NCI-H2107 (cell line): ENCODE results near the gene FHOD3.

ENCODE experiments used
- DNase-seq: peaks from one replicate; lab custom pipeline; 2025; lab: John Stamatoyannopoulos, UW

The FHOD3 gene

GRCh38 chr18:36594621-36595020 lies 297.1 kb downstream of the FHOD3 start:
- DNase-seq, result no peak

DNA sequence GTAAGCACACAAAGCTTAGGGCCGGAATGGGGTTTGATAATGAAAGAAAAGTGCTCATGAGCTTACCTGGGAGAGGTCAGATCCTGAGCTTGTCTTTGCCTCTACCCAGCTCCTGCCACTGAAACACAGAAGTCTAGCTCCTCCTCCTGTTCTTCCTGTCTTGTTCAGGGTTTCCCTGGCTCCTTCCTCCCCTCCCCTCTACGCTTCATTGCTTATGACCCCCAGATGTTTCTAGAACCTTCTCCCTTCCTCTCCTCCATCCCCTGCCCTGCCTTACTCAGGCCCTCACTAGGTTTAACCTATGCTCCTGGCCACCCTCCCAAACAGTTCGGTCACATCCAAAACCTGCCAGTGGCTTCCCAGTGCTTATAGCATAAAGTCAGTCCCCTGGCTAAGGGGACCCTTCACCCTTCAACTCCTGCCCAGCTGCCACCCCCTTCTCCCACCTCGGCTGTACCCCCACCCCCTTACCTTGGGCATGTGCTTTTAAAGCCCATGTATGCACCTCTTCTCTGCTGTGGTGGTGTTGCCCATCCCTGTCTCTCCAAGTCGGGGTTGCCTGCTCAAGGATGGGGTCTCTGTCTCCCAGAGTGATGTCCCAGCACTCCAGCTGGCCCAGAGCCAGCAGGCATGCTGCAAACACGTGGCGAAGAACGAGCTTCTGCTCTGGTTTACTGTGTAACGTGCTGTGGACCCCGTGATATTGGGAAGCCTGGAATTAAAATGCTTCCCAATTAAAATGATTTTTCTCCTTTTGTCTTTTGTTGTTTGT lies 297.7 kb downstream of the FHOD3 start:
- DNase-seq, result no peak

GRCh38 chr18:36595818-36596215 lies 298.3 kb downstream of the FHOD3 start:
- no peak for DNase-seq

DNA sequence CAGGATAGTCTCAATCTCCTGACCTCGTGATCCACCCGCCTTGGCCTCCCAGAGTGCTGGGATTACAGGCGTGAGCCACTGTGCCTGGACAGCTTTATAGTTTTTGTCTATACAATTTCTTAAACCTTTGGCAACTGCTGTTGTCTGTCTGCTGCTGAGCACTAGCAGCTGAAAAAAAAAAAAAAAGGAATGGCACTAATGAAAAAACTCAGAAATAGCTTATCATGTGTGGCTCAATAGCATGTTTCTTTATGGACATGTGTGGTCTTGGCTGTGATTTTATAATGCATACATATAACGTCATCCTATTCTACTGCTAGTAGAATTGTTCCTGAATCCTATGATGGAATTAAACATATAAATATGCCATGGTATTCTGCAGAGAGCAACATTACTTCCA lies 300.1 kb downstream of the FHOD3 start:
- no peak for DNase-seq

DNA sequence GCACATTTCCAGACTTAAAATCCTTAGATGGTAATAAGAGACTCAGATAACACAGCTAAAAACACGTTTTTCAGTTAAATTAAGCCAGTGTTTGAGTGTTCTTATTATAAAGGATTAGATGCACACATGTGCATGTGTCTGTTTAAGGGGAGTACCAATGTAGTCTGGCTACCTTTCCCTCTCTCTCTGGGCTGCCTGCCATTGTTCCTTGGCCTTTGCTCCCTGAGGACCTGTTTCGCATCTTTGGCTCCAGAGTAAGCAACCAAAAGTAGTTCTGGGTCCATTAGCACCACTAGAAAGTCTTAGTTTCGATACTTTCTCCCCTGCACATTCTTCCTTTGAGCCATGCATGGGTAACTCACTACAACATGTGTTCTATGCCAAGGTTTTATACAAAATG lies 303.0 kb downstream of the FHOD3 start:
- DNase-seq, result no peak

DNA sequence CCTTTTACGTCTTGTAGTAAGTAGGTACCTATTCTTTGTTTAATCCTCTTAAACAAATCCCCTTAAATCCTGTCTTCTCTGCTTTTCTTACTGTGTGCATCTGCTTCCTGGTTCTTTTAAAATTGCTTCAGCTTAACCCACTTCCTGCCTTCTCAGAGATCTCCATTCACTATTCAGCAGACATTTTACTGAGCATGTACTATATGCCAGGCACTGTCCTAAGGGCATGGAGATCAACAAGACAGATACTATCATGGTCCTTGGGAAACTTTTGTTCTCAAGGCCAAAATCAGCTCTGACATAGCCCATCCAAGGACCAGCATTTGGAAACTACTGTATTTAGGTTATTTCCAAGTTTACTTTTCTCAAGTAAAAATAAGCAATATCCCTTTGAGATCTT lies 303.8 kb downstream of the FHOD3 start:
- DNase-seq, result no peak

DNA sequence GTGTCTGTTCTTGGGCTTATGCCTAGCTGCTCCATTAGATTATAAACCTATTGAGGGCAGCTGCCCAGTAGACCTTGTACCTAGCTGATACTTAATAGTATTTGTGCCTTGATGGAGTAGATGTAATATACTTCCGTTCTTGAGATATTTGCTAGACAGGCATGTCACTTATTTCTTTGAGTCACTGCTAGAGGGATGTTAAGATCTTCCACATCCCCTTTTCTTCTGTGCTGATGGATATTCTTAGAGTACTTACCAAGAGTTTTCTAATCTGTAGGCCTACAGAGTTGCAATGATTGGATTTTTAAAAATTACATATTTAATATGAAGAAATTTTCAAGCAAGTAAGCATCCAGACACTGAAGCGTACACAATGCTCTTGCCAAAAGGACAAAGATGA lies 304.6 kb downstream of the FHOD3 start:
- DNase-seq, result no peak

DNA sequence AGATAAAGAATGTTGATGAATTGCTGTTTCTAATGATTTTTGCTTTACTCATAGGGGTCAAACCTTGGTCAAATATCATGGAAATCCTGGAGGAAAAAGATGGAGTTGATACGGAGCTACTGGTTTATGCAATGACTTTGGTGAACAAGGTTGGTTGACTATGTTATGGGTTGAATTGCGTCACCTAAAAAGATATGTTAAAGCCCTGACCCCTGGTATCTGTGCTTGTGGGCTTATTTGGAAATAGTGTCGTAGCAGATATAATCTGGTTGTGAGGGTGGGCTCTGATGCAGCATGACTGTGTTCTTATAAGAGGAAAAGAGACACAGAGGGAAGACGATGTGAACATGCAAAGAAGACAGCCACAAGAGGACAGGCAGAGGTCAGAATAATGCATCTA lies 305.1 kb downstream of the FHOD3 start:
- no peak for DNase-seq

DNA sequence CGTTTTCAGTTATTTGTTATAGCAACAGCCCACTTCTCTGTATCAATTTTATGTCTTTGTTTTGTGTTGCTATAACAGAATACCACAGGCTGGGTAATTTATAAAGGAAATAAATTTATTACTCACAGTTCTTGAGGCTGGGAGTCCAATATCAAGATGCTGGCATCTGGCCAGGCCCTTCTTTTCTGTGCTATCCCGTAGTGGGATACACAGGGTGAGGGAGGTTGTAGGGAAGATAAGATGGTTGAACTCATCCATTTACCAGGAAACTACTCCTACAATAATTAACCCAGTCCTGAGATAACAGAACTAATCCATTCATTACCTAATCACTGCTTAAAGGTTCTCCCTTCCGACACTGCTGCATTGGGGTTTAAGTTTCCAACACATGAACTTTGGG lies 310.6 kb downstream of the FHOD3 start:
- DNase-seq, result no peak

GRCh38 chr18:36610258-36610657 lies 312.7 kb downstream of the FHOD3 start:
- no peak for DNase-seq

DNA sequence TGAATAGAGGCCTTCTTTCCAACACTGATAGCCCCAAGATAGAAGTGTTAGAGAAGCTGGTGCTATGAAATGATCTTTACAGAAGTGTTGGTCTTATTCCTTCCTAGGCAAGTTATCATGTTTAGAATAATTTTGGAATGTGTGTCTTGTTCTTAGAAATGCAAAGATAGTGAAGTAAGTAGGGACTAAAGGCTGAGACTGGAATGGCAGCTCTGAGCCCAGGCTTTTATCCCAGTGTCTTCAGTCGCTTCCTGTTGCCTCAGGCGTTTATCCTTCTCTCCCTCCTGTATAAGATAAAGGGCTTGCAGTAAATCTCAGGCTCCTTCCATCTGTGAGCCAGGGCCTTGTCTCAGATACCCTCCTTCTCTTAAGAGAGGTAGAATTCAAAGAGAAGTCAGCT lies 313.1 kb downstream of the FHOD3 start:
- no peak for DNase-seq

- no peak for DNase-seq
These were observed 315.6 kb downstream of the FHOD3 start for GRCh38 chr18:36613069-36613468.

DNA sequence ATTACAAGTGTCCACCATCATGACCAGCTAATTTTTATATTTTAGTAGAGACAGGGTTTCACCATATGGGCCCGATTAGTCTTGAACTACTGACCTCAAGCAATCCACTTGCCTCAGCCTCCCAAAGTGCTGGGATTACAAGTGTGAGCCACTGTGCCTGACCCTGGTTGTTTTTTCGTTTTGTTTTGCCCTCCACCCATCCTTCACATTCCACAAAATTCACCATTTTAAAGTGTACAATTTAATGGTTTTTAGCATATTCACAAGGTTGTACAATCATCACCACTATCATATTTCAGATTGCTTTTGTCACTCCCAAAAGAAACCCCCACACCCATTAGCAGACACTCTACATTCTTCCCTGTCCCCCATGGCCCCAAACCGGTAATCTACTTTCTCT lies 316.3 kb downstream of the FHOD3 start:
- no peak for DNase-seq

DNA sequence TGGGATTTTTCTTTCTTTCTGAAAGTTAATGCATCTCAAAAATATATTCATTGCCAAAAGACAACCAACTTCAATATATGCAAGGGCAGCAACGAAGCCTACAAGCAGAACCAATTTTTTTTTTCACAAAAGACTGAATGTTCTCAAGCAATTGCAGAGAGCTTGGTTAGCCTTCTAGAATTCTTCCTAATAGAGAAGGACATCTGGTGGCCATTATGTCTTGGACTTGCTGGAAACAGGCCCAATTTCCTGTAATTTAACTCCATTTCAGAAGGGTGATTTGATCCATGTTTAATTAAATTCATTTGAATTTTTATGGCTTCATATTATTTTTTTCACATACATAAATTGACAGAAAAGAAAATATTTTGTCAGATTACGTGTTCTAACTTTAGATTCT lies 323.3 kb downstream of the FHOD3 start:
- no peak for DNase-seq

DNA sequence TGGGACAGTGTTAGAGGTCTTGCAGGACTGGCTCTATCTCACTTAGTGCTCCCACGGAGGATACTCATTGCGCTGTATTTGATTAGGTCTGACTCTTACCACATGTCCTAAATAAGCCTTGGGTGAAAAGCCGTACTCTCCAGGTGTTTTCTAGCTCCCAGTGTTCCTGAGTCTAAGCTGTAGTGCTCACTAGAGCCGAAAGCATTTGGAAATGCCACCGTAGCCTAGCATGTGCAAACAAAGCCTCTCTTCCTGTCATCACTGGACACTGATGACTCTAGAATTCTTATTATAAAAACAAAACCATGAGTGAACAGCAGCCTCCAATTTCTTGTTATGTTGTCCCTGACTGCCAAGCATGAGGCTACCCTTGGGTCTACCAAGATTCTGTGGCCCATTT lies 325.1 kb downstream of the FHOD3 start:
- no peak for DNase-seq

DNA sequence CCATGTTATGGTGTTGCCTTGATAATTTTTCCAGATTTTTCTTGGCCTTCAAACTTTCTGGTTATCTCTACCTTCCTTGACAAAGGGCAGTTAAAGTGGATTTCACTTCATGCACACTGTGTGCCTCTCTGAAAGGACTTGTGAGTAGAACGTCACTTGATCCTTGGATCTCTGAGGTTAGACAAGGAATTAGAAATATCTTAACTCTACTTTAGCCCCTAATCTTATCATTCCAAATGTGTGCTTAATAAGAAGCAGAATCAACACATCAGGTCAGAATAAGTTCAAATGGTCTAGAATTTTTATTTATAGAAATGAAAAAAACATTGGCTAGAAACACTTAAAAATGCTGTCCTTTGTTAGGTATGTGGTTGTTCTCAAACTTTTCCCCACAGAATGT lies 325.6 kb downstream of the FHOD3 start:
- no peak for DNase-seq

GRCh38 chr18:36623681-36624190 lies 326.2 kb downstream of the FHOD3 start:
- no peak for DNase-seq

DNA sequence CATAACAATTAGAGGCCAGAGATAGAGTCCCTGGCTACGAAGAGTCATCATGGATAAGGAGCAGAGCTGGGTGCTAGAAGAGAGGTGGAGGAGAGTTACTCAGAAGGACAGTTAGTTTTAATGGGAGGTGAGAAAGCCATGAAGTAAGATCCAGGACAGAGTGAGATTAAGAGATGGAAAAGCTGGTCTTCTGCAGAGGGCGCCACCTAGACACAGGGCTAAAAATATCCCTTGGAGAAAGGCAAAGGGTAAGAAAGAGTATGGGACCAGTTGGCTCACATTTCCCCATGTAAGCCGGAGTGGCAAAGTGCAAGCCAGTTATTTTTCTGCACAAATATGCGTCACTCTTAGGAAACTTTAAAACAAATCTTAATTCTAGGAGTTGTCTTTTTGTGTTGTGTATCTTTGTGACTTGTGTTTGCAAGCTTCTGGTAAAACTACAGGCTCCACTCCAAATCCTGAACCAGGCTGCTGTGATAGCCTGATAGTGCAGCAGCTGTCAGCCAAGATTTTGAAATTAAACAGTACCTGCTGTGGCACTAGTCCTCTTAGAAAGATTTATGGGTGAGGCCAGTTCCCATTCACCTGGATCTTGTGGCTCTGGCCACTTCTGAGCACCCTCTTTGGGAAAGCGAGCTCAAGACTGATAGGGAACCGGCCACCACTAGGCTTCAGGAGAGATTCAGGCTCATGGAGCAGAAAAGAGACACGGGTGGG lies 327.1 kb downstream of the FHOD3 start:
- DNase-seq, result no peak

DNA sequence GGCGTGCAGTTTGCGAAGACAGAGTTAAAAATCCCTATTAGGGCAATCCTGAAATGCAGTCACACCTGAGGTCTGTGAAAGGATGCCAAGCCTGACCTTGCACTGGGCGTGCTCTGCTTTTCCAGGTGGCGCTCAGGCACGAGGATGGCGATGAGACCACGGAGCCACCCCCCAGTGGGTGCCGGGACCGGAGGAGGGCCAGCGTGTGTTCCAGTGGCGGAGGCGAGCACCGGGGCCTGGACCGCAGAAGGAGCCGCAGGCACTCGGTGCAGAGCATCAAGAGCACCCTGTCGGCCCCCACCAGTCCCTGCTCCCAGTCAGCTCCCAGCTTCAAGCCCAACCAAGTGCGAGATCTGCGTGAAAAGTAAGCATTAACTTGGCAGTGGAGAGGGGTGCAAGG lies 327.9 kb downstream of the FHOD3 start:
- no peak for DNase-seq

DNA sequence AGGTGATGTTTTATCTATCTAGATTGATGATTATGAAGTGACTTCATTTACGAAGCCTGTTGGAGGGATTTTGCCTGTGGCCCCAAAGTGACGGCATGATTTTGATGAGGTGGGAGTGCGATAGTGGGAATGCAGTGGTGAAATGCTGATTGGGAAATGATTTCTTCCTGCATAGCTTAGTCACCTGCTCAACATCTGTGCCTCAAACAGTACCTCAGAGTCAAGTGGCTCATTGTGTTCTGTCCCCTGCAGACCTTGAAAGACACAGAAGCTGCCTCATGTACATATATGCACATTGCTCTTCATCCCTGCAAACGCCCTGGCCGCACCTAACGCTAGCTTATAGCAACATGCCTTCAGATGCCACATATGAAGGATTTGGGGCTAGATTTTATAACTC lies 330.1 kb downstream of the FHOD3 start:
- DNase-seq, result no peak

DNA sequence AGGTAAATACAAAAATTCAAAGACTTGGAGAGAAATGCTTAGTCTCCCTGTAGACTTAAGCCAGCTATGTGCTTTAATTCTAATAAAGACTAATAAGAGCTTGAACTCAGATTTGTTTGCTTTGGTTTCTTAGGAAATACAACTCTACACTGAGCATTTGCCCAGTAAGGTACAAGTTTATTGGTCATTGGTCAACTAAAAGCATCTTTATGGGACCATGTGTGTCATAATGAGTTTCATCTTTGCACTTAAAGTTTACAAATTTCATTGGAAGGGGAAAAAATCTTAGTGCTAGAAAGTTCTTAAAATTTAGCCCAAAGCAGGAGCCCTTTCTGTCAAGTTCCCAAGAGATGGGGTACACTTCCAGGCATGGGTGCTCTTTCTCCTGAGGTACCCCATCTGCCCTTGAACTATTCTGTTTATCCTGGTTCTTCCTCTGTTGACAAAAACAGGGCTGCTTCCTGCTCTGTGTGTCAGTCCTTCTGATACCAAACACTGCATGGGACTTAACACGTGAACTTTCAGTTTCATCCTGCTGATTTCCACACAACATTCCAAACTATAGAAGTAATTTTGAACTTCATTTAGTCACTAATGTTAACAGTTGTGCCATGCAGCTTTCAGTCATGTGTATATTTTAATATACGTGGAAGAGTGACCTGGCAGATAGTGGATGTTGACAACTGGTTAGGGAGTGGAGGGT lies 331.1 kb downstream of the FHOD3 start:
- DNase-seq, result no peak

DNA sequence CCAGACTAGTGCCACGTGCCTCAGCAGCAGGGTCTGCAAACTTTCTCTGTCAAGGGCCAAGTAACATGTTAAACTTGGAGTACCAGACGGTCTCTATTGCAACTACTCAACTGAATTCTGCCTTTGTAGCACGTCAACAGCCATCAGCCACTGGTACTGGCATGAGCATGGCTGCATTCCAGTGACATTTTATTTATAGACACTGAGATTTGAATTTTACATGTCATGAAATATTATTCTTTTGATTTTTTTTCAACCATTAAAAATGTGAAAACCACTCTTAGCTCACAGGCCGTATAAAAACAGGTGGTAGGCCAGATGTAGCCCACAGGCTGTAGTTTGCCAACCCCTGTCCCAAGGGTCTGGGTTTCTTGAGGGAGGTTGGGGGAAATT lies 331.6 kb downstream of the FHOD3 start:
- DNase-seq, result no peak

GRCh38 chr18:36629836-36630235 lies 332.3 kb downstream of the FHOD3 start:
- DNase-seq, result no peak
